Left ventricle myocardium inferior (tissue), 1 donor: ENCODE measurements around the gene TRAM2. TPM values are rescaled to one million over a fixed set of nuclear protein-coding genes. Genes with fewer than 3 reads are reported as not detected.

ENCODE experiments used
- DNase-seq: peaks from one replicate; pipeline ENCODE4 v3.0.0-alpha.2; 2020
- H3K27ac ChIP-seq: fragments of 200-600 bp; replicated peaks from 2 replicates; pipeline ENCODE4 v1.8.0; 2021
- H3K27me3 ChIP-seq: fragments of 200-600 bp; 2 replicates; pipeline ENCODE4 v1.8.0; 2021; ENCODE audit warnings: low read depth
- H3K36me3 ChIP-seq: fragments of 200-600 bp; 2 replicates; pipeline ENCODE4 v1.8.0; 2021
- H3K4me1 ChIP-seq: fragments of 200-600 bp; 2 replicates; pipeline ENCODE4 v1.8.0; 2021
- H3K4me3 ChIP-seq: fragments of 200-600 bp; 2 replicates; pipeline ENCODE4 v1.8.0; 2021; ENCODE audit warnings: mild to moderate bottlenecking, moderate library complexity
- H3K9me3 ChIP-seq: fragments of 200-600 bp; replicated peaks from 2 replicates; pipeline ENCODE4 v1.8.0; 2021
- CTCF ChIP-seq: fragments of 200-600 bp; IDR thresholded peaks from 2 replicates; pipeline ENCODE4 v1.8.0; 2021; ENCODE audit warnings: antibody characterized with exemption, mild to moderate bottlenecking, borderline replicate concordance
- intact Hi-C: fragments of 100-400 bp; cut with micrococcal nuclease; formaldehyde crosslinking; loops from one replicate; pipeline ENCODE4 v1.11.0; 2022
- total RNA-seq: library from RNA; stranded (reverse); fragmentation: NEBNext Ultra II Directional; extraction: Animal tissue kit (Norgen Biotek cat#: 25700); gene quantifications from one replicate; pipeline ENCODE4 v1.2.1, GENCODE V29; 2021
- donor health status: DM: no; HTN: yes; CAD: no; lungs with severe emphysema.

TRAM2 gene
- total RNA-seq, 1 donor from 2014 or later = 11.0 TPM

- Histone ChIP-seq H3K4me3 (no peak overlapping the region), H3K27ac (no peak overlapping the region), H3K36me3 (peaks cover 21% of the 10 kb centered on the region), H3K27me3 (no peaks in the 10 kb centered on the region), H3K9me3 (no peaks in the 10 kb centered on the region), H3K4me1 (peaks cover 70% of the 10 kb centered on the region)
- DNase-seq = no peak
- no peak for TF ChIP-seq CTCF
- intact Hi-C loops = no loop called here
Observed at GRCh38 chr6:52538252-52538900, 38.5 kb downstream of the TRAM2 start.

- Histone ChIP-seq H3K27me3 (no peaks in the 10 kb centered on the region), H3K4me1 (peaks cover 65% of the 10 kb centered on the region), H3K4me3 (no peak overlapping the region), H3K36me3 (peaks cover 26% of the 10 kb centered on the region), H3K9me3 (no peaks in the 10 kb centered on the region), H3K27ac (no peak overlapping the region)
- TF ChIP-seq CTCF = no peak
- intact Hi-C loops = no loop called here
- no peak for DNase-seq
Observed at GRCh38 chr6:52537001-52537753, 39.7 kb downstream of the TRAM2 start.

DNA sequence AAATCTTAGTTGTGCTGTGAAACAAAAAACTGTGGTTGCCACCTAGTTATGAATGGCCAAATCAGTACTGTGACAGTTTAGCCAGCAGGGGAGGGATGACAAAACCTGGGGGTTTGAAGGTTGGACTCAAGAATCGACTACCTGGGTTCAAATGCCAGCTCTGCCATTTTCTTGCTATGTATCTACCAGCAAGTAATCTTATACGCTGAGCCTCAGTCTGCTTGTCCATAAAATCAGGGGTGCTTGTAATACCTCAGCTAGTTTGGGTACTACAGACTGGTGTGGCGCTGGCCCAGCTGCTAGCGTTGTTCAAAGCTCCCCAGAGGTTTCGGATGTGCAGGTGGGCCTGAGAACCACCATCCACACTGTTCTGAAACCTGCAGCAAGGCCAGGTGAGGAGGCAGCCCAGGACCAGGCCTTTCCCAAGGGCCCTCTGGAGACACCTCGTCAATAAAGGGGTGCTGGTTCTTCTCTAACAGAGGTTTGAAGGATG is 40.4 kb downstream of the TRAM2 start:
- intact Hi-C loops = no loop called here
- no peak for TF ChIP-seq CTCF
- H3K4me3 ChIP-seq = no peak overlapping the region
- H3K9me3 ChIP-seq = no peaks in the 10 kb centered on the region
- peaks cover 26% of the 10 kb centered on the region for H3K36me3 ChIP-seq
- DNase-seq = no peak
- H3K27me3 ChIP-seq = no peaks in the 10 kb centered on the region
- H3K4me1 ChIP-seq = peaks cover 64% of the 10 kb centered on the region
- no peak overlapping the region for H3K27ac ChIP-seq

DNA sequence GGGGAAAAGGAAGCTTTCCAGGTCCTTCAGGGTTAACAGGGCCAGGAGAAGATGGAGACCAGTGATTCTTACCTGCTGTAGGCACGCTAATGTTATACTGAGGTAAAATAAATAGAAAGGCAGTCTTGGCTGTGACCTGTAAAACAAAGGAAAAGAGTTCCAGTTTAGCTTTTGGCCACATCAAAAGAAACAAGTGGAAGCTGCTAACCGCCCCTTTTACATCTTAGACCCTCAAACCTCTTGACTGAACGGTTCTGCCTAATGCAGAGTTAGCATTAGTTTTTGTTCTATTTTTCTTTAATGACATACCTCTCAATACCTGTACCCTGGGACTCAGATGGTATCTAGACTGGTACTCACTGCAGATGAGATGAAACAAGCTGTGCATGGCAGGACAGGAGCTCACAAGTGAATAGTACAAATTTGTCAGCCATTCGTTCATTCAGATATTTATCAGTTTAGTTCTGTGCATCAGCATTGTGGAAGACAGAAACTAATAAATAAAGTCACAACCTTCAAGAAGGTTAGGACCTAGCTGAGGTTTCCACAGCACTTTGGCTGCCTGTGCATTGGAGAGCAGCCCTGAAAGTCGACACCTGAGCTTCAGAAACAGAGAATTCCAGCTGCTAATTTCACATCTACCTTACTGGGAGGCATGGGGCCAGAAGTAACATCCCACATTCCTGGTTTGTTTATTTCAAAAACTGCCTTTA is 41.0 kb downstream of the TRAM2 start:
- H3K9me3 ChIP-seq = no peaks in the 10 kb centered on the region
- H3K27ac ChIP-seq = no peak overlapping the region
- TF ChIP-seq CTCF = no peak
- no peak overlapping the region for H3K4me3 ChIP-seq
- intact Hi-C loops = no loop called here
- H3K36me3 ChIP-seq = peaks cover 26% of the 10 kb centered on the region
- DNase-seq = no peak
- H3K4me1 ChIP-seq = peaks cover 58% of the 10 kb centered on the region
- H3K27me3 ChIP-seq = no peaks in the 10 kb centered on the region

- Histone ChIP-seq H3K36me3 (peaks cover 30% of the 10 kb centered on the region), H3K4me1 (peaks cover 49% of the 10 kb centered on the region), H3K9me3 (no peaks in the 10 kb centered on the region), H3K27me3 (no peaks in the 10 kb centered on the region), H3K27ac (no peak overlapping the region), H3K4me3 (no peak overlapping the region)
- no peak for DNase-seq
- intact Hi-C loops = no loop called here
- TF ChIP-seq CTCF = no peak
Observed at GRCh38 chr6:52534966-52535390, 41.9 kb downstream of the TRAM2 start.
